Stimulated activated CD4-positive, alpha-beta T cell treated with anti-CD3 and anti-CD28 coated beads, TNF-alpha, amount 100 ng/mL, for 24 hours (primary cell): Measurements from ENCODE around the gene COA7.
"Not testable (repeated sequence)": the region's sequence is repeated elsewhere in the genome, so short reads cannot be mapped to it uniquely, and the experiment has no call there.

Experiments used
- DNase-seq, 3 experiments: peaks; one replicate each; pipeline ENCODE4 v3.0.0-alpha.2; 2020; ENCODE audit warnings: low read depth in 3 of 3

The COA7 gene

GRCh38 chr1:52706136-52706670 is 8.1 kb upstream of the COA7 start:
- no peak for DNase-seq

- DNase-seq, result peak; percentile 67 to 75 (median 71)
Measured at GRCh38 chr1:52702886-52703787, 5.0 kb upstream of the COA7 start.

GRCh38 chr1:52695627-52696026 is 2.5 kb downstream of the COA7 start:
- no peak for DNase-seq

- no peak for DNase-seq
Measured at GRCh38 chr1:52693843-52694242, 4.3 kb downstream of the COA7 start.

- DNase-seq, result not testable (repeated sequence)
Measured at GRCh38 chr1:52693351-52693750, 4.8 kb downstream of the COA7 start.

- DNase-seq, result no peak
Measured at GRCh38 chr1:52692697-52693096, 5.5 kb downstream of the COA7 start.

GRCh38 chr1:52691821-52692220 is 6.3 kb downstream of the COA7 start:
- no peak for DNase-seq

- DNase-seq, result no peak
Measured at GRCh38 chr1:52686830-52687229, 11.3 kb downstream of the COA7 start.

- DNase-seq, result peak; percentile 52 to 64 (median 60)
Measured at GRCh38 chr1:52686261-52686751, 11.8 kb downstream of the COA7 start.

- no peak for DNase-seq
Measured at GRCh38 chr1:52684545-52684944, 13.6 kb downstream of the COA7 start.

GRCh38 chr1:52683367-52683940 is 14.7 kb downstream of the COA7 start:
- no peak for DNase-seq

GRCh38 chr1:52681136-52681535 is 17.0 kb downstream of the COA7 start:
- DNase-seq, result no peak

- DNase-seq, result no peak
Measured at GRCh38 chr1:52680353-52680752, 17.8 kb downstream of the COA7 start.

GRCh38 chr1:52679498-52679897 is 18.6 kb downstream of the COA7 start:
- DNase-seq, result no peak

- no peak for DNase-seq
Measured at GRCh38 chr1:52679048-52679447, 19.1 kb downstream of the COA7 start.

- no peak for DNase-seq
Measured at GRCh38 chr1:52677076-52677806, 20.9 kb downstream of the COA7 start.

GRCh38 chr1:52676249-52676903 is 21.8 kb downstream of the COA7 start:
- DNase-seq, result no peak

GRCh38 chr1:52674497-52675384 is 23.4 kb downstream of the COA7 start:
- DNase-seq, result no peak

GRCh38 chr1:52673513-52673912 is 24.6 kb downstream of the COA7 start:
- no peak for DNase-seq

GRCh38 chr1:52672946-52673345 is 25.2 kb downstream of the COA7 start:
- no peak for DNase-seq

- no peak for DNase-seq
Measured at GRCh38 chr1:52670604-52671003, 27.5 kb downstream of the COA7 start.
